Bone marrow (tissue), 2 donors: ENCODE data around the gene ZNF595.
"Not testable (repeated sequence)": the region's sequence is repeated elsewhere in the genome, so short reads cannot be mapped to it uniquely, and the experiment has no call there.

ENCODE experiments used
- DNase-seq, 2 donors: peaks; one replicate each; lab custom pipeline; 2025; lab: John Stamatoyannopoulos, UW

The ZNF595 gene

DNA sequence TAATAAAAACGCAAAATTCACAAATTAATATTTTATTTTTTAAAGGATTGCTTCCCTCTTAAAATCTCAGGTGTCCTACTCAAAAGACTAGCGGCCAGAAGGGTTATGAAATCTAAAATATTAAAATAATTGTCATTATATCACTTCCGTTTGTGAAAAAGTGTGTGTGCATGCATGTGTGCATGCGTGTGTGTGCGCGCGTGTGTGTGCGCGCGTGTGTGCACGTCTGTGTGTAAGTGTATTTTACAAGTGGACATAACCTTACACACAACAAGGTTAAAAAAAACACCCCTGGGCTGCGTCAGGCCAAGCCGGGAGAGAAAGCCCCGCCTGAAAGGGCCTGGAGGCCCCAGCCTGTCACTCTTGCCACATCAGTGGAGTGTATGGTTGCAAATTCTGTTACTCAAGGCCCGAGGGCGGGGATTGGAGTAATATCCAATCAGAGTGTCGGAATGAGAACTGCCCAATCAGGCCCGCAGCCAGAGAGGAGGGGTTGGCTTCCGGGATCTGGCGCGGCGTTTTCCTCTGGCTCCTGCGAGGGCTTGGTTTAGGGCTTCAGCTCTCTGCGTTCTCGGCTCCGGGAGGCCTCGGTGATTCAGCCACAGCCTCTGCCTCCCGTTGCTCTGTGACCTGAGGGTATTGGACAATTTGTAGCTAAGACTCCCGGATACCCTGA is at the start of gene ZNF595:
ZNF595 (plus strand) TSS at position 518 of the 676 bp plus-strand sequence. CDS start 168 bp downstream, outside the sequence.
- not testable (repeated sequence) for DNase-seq

DNA sequence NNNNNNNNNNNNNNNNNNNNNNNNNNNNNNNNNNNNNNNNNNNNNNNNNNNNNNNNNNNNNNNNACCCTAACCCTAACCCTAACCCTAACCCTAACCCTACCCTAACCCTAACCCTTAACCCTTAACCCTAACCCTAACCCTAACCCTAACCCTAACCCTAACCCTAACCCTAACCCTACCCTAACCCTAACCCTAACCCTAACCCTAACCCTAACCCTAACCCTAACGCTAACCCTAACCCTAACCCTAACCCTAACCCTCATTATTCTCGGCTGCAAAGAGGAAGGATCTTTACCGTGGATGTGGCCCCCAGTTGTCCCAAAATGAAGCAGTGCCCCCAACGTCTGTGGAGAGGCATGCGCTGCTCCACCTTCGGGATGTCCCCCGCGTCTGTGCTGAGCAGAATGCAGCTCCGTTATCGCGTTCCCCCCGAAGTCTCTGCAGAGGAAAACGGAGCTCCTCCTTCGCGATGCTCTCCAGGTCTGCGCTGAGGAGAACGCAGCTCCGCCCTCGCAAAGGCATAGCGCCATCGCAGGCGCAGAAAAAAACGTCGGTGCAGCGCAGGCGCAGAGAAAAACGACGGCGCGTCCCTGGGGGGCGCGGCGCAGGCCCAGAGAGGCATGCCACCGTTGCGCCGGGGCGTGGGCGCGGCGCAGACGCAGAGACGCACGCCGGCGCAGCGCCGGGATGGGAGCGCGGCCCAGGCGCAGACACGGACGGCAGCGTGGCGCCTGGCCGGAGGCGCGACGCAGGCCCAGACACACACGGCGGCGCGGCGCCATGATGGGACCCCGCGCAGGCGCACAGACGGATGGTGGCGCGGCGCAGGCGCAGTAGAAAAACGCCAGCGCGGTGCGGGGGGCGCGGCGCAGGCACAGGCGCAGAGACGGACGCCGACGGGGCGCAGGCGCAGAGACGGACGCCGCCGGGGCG is 42.9 kb upstream of the ZNF595 start:
- not testable (repeated sequence) for DNase-seq

DNA sequence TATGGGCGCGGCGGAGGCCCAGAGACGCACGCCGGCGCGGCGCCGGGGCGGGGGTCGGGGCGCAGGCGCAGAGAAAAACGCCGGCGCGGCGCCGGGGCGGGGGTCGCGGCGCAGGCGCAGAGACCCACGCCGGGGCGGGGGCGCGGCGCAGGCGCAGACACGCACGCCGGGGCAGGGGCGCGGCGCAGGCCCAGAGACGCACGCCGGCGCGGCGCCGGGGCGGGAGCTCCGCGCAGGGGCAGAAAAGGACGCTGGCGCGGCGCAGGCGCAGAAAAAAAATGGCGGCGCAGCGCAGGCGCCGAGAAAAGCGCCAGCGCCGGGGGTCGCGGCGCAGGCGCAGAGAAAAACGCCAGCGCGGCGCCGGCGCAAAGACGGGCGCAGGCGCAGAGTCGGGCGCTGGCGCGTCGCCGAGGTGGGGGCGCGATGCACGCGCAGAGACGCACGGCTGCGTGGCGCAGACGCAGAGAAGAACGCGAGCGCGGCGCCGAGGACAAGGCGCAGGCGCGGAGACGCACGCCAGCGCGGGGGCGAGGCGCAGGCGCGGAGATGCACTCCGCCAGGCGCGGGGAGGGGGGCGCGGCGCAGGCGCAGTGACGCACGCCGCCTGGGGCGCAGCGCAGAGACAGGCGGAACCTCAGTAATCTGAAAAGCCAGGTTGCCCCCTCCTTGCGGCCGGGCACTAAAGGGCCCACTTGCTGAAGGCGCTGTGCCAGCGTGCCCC is 41.9 kb upstream of the ZNF595 start:
- DNase-seq: not testable (repeated sequence)

DNA sequence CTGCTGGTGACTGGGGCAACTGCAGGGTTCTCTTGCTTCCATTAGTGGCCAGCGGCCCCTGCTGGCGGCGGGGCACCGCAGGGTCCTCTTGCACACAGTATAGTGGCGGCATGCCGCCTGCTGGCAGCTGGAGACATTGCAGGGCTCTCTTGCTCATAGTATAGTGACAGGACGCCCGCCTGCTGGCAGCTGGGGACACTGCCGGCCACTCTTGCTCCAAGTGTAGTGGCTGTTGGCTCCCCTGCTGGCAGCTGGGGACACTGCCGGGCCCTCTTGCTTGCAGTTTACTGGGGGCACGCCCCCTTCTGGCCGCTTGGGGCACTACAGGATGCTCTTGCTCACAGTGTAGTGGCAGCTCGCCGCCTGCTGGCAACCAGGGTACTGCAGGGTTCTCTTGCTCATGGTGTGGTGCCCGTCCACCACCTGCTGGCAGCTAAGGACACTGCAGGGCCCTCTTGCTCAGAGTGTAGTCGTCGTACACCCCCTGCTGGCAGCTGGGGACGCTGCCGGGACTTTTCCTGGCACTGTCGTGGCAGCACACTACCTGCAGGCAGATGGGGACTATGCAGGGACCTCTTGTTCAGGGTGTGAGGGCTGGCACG is 41.2 kb upstream of the ZNF595 start:
- not testable (repeated sequence) for DNase-seq

DNA sequence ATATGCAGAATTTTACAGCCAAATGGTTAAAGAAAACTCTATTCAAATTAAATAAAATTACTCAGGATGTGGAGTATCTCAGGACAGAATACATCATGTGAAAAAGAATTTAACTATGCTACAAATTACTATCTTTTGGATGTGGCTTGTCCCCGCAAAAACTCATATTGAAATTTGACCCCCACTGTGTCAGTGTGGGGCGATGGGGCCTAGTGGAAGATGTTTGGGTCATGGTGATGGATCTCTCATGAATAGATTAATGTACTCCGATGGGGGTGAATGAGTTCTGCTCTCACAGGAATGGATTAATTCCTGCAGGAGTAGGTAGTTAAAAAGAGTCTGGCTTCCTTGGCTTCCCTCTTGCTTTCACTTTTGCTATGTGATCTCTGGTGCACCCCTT is 35.0 kb upstream of the ZNF595 start:
- not testable (repeated sequence) for DNase-seq

DNA sequence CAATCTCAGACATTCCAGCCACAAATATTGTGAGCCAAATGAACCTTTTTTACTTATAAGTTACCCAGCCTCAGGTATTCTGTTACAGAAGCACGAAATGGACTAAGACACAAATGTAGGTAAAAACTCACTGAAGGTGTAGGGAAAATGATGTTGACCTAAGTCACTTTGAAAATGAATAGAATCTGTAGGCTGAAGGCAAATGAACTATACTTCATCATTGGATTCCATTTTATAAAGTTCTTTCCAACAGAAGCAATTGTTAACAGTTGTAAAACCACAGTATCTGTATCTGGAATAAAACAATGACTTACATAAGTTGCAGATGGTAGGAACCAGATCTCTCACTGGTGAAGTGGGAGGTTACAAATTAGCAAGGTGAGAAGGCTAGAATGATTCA is 34.5 kb upstream of the ZNF595 start:
- DNase-seq: not testable (repeated sequence)

DNA sequence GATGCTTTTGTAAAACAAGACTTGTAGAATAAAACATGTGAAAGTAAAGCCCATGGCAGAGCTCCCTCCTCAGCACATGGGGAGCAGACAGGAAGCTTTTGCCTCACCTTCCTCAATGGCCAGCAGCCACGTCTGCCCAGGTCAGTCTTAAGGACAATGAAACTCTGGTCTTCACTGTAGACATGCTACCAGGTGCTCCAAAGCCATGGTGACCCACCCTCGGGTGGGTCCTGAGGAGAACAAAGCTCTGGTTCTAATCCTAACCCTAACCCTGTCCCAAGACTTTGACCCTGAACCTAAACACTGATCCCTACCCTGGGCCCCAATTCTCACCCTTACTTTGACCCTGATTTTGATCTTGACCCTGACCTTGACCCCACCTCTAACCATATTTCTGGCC is 30.2 kb upstream of the ZNF595 start:
- DNase-seq: not testable (repeated sequence)

DNA sequence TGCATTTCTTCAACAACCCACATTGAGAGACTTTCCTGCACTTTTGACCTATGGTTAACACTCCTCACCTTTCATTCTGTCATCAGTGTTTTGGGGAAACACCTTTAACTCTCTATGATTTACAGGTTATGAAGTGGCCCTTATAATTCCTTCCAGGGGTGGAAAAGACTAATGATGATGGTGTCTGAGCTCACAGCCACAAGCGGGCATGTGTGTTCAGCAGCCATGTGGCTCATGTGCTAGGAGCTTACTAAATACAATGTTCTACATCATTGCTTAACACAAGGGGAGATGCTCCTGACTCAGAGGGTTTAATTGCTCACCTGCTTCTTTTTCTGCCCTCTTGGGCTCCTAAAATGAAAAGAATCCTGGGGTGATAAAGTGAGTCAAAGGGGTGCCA is 28.8 kb upstream of the ZNF595 start:
- not testable (repeated sequence) for DNase-seq

DNA sequence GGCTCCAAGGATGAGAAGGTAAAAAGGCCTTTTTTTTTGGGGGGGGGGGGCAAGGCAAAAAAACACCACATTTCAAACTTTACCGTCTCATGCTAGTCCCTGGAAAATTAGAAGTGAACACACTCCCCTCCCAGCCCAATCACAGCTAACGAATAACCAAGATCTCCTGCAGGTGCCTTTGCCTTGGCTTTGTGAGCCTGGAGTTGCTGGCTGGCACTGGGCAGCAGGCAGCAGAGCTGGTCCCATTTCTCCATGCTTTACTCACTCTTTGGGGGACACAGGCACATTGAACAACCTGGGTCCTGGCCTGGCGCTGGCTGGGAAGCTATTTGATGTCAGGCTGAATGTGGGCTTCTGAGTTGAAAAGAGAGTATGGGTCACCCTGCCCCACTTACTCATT is 25.6 kb upstream of the ZNF595 start:
- DNase-seq: not testable (repeated sequence)

DNA sequence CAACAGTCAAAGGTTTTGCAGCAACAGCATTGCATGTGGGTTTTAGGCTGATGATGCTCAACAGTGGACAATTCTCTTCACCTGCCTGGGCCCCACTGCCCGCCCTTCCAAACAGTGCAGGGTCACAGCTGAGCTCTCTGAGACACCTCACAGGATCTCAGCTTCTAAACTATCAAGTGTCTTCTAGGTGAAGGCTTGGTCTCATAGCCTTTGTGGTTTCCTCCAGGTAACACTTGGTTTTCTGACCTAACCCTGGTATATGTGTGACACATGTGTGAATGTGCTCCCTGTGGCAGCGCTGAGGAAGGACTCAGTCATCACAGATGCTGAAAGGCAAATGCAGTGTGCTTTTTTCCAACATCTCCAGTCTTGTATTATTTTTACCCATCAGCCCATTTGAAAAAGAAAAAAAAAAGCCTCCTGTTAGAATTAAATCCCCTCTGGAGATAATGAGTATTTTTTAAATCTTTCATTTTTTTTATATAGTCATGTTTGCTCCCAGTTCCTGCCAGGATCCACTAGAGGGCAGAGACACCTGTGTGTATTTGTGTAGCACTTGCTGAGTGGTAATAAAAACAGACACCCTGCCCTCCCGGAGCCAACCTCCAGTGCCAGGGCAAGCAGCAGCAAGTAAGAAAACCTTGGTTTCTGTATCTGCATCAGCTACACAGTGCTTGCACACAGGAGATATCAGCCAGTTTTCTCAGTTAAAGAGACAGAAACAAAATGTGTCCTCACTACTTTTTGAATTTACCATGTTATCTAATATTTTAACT is 24.2 kb upstream of the ZNF595 start:
- DNase-seq: not testable (repeated sequence)

DNA sequence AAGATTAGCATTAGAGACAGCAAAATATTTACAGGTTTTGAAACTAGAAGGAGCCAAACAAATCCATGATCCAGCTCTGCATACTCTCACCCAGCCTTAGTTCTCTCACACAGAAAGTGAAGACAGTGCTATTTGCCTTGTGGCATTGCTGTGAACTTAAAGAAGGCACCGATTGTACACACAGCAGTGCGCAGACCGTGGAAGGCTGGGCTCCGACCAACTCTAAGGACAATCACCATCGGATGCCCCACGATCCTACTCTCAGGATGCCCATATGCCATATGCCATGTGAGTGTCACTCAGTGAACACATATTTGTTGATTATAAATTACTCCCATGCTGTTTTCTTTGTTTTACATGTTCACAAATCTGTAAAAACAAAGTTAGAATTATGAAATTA is 19.8 kb upstream of the ZNF595 start:
- not testable (repeated sequence) for DNase-seq

DNA sequence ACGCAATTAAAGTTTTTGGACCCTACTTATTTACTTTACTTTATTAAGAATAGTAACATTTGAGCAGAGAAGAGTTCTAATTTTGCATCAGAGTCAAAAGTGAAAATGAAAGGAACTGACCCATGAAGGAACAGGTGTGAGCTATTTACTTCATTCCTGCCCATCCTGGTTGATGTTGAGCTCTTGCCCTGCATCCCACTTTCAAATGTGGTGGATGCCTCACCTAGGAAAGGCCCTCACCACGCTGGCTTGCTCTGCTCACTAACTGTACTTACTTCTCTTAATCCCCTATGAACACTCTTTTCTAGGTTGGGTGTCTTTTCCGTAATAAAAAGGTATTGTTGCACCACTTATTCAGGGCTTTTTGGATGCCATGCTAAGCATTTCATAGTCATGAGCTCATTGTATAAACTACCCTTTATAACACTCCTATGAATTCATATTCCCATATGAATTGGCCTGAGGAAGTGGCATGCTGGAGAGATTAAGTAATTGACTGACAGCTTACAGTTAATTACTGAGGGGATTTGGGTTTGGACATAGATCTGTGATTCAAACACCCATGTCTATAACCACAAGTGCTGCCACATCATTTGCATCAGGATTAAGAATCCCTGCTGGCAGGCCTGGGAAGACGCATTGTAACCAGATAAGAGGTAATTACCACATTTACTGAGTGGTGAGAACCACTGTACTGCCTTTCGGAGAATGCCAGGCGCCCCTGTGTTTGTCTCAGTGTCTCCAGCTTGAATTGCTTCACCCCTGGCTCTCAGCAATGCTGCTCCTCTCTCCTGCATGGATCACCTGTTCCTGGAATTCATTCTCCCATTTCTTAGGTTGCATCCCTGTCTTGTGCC is 16.3 kb upstream of the ZNF595 start:
- DNase-seq: not testable (repeated sequence)

DNA sequence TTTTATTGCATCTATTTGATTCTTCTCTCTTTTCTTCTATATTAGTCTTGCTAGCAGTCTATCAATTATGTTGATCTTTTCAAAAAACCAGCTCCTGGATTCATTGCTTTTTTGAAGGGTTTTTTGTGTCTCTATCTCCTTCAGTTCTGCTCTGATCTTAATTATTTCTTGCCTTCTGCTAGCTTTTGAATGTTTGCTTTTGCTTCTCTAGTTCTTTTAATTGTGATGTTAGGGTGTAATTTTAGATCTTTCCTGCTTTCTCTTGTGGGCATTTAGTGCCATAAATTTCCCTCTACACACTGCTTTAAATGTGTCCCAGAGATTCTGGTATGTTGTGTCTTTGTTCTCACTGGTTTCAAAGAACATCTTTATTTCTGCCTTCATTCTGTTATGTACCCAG is 14.9 kb upstream of the ZNF595 start:
- DNase-seq: not testable (repeated sequence)

DNA sequence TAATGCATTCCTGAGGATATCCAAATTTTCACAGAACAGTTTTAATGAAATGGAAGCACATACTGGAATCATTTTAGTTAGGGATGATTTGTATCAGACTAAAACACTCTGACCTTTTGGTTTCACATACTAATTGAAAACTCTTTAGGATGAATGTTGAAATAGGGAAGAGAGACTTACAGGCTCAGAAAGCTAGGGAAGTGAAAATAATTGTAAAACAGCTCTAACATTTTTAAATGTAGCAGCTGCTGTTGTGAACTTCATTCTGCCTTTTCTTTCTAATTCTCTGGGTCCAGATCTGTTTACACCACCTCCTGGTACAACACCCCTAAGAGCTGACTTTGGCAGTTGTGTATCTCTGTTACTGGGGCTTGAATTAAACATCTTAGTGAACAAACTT is 9.7 kb upstream of the ZNF595 start:
- DNase-seq: not testable (repeated sequence)

DNA sequence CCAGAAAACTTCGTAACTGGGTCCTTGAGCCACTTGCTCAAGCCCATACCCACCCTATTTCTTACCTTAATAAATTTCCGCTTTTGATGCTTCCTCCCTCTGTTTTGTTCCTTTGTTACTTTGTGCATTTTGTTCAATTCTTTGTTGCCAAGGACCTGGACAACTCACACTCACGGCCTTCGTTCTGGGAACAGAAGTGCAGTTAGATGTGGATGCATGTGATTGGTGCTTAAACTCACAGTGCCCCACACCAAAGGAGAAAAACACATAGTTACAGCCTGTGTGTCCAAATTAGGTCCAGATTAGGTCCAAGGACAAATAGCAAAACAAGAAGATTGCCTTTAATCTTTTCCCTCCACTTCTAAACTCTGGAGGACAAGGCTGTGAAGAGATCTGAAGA is 1.9 kb upstream of the ZNF595 start:
- DNase-seq: not testable (repeated sequence)

DNA sequence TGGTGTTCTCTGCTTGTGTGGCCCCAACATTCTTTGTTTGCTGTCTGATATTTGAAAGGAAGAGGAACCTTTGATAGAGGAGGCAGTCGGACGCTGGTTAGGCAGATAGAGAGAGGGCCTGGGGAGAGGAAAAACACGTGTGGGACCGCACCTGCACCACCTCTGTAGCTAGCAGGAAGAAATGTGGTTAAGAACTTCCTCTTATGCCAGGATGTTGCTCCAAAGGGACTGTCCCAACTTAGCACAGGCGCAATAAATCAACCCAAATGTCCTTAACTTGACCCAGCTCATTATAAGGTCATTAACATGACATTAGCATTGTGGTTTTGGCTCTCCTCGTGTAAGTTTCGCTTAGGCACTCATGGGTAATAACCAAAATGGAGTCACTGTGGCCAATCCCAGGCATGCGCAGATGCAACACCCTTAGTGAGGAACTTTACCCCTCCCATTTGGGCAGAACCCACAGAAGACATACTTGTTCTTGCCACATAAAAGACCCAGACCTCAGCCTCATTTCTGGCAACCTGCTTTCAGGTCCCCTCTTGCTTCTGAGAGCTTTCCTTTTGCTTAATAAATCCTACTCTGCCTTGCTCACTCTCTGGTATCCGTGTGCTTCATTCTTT is 1.4 kb upstream of the ZNF595 start:
- not testable (repeated sequence) for DNase-seq

DNA sequence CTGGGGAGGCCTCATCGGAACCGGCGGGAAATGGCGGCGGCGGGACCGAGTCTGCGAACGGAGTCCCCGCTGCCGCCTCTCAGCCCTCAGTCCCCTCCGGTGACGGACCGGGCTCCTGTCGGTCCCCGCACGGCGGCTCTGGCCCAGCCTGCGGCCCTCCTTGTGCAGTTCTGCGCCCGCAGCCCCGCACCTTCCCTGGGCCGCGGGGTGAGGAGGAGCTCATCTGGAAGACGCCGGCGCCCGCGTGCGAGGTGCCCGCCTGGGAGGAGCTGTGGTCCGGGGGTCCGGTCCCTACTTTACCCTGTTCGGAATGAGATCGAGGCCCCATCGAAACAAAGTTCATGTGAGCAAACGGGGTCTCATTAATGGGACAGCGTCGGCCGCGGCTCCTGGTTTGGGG is 400 bp downstream of the ZNF595 start:
- not testable (repeated sequence) for DNase-seq

DNA sequence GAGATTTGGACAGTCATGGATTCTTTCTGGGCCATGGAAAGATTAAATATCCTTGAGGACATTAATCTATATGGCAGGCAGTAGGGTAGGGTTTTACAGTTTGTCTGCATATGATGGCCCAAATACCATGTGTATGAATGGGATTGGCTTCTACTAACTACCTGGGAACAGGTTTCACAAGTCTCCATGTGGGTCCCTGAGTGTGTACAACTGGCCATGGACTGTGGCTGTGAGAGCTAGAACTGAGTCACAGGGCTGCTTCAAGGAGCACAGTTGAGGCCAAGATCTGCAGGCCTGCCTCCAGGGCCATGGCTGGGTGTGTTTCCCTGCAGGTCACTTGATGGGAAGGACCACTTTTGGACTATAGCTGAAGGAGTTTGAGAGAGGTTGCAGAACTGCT is 11.6 kb downstream of the ZNF595 start:
- not testable (repeated sequence) for DNase-seq

DNA sequence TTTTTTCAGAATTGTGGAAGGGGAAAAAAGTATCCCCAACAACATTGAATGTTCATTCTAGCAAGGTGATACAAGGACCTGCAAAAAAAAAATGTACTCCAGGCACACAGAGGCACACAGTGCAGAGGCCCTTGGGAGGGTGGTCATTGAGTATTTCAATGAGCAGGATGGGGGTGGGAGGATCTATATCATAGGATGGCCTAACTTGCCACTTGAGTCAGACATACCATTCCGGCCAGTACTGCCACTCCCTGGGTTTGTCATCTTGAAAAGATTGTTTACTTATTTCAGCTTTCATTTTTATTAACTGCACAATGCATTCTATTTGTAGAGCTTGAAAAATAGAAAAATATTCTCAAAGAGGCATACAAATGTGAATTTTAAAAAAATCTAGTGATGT is 18.7 kb downstream of the ZNF595 start:
- DNase-seq: no peak

DNA sequence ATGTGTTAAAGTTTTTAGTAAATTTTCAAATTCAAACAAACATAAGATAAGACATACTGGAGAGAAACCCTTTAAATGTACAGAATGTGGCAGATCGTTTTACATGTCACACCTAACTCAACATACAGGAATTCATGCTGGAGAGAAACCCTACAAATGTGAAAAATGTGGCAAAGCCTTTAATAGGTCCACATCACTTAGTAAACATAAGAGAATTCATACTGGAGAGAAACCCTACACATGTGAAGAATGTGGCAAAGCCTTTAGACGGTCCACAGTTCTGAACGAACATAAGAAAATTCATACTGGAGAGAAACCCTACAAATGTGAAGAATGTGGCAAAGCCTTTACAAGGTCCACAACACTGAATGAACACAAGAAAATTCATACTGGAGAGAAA is 32.8 kb downstream of the ZNF595 start:
- no peak for DNase-seq
